HCT116 (cell line): Measurements from ENCODE around the gene UBE2E3.

Experiments used
- EZH2 ChIP-seq: fragments of 200-600 bp; sonication (generic); IDR thresholded peaks from 2 replicates; pipeline ENCODE4 v1.6.1; 2017; ENCODE audit warnings: antibody characterized with exemption, mixed run types
- JUND ChIP-seq: IDR thresholded peaks from 2 replicates; pipeline ENCODE4 v1.6.1; 2012
- POLR2AphosphoS5 ChIP-seq: IDR thresholded peaks from 2 replicates; pipeline ENCODE4 v1.6.1; 2011; ENCODE audit warnings: mild to moderate bottlenecking, low read depth, low read length, moderate library complexity
- SIN3A ChIP-seq: IDR thresholded peaks from 2 replicates; pipeline ENCODE4 v1.6.1; 2012; ENCODE audit warnings: low read depth
- SP1 ChIP-seq: IDR thresholded peaks from 2 replicates; pipeline ENCODE4 v1.6.1; 2012; ENCODE audit warnings: low read depth
- TF ChIP-seq, protein P1 (sequence below), 3 experiments: fragments of 200-600 bp in 1 of 3; sonication (generic) in 1 of 3; IDR thresholded peaks in 2 of 3; conservative IDR thresholded peaks in 1 of 3; 2 replicates each; pipeline ENCODE4 v1.5.1; 2012 to 2017; ENCODE audit warnings: low read depth in 2 of 3, low read length in 2 of 3, antibody characterized with exemption in 1 of 3, borderline replicate concordance in 1 of 3, control low read depth in 1 of 3, mild to moderate bottlenecking in 1 of 3, mixed read lengths in 1 of 3, mixed run types in 1 of 3, moderate library complexity in 1 of 3; ENCODE audit not compliant: insufficient read depth in 1 of 3
- TF ChIP-seq, protein P2 (sequence below): IDR thresholded peaks from 2 replicates; pipeline ENCODE4 v1.6.1; 2012; ENCODE audit warnings: low read depth
- TF ChIP-seq, protein P3 (sequence below): IDR thresholded peaks from 2 replicates; pipeline ENCODE4 v1.6.1; 2012

DNA sequence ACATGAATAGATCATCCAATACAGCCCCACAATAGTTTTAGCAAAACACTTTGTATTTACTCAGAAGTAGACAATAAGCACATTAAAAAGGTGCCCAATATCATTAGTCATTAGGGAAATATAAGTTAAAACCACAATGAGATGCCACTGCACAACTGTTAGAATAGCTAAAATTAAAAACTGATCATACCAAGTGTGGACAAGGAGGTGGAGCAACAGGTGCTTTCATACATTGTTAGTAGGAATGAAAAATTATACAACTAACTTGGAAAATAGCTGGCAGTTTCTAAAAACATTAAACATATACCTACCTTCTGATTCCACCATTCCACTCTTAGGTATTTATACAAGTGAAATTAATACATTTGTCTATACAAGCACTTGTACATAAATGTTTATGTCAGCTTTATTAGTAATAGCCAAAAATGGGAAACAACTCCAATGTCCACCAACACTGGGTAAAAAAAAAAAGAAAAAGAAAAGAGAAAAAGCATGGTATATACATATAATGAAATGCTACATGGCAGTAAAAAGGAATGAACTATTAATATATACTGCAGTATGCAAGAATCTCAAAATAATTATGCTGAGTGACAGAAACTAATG is 27.6 kb upstream of the UBE2E3 start:
- TF ChIP-seq, protein P1, sequence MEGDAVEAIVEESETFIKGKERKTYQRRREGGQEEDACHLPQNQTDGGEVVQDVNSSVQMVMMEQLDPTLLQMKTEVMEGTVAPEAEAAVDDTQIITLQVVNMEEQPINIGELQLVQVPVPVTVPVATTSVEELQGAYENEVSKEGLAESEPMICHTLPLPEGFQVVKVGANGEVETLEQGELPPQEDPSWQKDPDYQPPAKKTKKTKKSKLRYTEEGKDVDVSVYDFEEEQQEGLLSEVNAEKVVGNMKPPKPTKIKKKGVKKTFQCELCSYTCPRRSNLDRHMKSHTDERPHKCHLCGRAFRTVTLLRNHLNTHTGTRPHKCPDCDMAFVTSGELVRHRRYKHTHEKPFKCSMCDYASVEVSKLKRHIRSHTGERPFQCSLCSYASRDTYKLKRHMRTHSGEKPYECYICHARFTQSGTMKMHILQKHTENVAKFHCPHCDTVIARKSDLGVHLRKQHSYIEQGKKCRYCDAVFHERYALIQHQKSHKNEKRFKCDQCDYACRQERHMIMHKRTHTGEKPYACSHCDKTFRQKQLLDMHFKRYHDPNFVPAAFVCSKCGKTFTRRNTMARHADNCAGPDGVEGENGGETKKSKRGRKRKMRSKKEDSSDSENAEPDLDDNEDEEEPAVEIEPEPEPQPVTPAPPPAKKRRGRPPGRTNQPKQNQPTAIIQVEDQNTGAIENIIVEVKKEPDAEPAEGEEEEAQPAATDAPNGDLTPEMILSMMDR (IDR thresholded peaks at IDR 0.05 in 2 of 3, conservative IDR thresholded peaks at IDR 0.05 in 1 of 3; ENCODE audit: borderline replicate concordance in 1 of 3, insufficient read depth in 1 of 3, low read depth in 2 of 3, low read length in 2 of 3), result no peak
- TF ChIP-seq POLR2AphosphoS5 (no peak), EZH2 (no peak), SIN3A (no peak), SP1 (no peak), JUND (no peak)
- TF ChIP-seq, protein P2, sequence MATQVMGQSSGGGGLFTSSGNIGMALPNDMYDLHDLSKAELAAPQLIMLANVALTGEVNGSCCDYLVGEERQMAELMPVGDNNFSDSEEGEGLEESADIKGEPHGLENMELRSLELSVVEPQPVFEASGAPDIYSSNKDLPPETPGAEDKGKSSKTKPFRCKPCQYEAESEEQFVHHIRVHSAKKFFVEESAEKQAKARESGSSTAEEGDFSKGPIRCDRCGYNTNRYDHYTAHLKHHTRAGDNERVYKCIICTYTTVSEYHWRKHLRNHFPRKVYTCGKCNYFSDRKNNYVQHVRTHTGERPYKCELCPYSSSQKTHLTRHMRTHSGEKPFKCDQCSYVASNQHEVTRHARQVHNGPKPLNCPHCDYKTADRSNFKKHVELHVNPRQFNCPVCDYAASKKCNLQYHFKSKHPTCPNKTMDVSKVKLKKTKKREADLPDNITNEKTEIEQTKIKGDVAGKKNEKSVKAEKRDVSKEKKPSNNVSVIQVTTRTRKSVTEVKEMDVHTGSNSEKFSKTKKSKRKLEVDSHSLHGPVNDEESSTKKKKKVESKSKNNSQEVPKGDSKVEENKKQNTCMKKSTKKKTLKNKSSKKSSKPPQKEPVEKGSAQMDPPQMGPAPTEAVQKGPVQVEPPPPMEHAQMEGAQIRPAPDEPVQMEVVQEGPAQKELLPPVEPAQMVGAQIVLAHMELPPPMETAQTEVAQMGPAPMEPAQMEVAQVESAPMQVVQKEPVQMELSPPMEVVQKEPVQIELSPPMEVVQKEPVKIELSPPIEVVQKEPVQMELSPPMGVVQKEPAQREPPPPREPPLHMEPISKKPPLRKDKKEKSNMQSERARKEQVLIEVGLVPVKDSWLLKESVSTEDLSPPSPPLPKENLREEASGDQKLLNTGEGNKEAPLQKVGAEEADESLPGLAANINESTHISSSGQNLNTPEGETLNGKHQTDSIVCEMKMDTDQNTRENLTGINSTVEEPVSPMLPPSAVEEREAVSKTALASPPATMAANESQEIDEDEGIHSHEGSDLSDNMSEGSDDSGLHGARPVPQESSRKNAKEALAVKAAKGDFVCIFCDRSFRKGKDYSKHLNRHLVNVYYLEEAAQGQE, result no peak
- TF ChIP-seq, protein P3, sequence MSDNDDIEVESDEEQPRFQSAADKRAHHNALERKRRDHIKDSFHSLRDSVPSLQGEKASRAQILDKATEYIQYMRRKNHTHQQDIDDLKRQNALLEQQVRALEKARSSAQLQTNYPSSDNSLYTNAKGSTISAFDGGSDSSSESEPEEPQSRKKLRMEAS, result no peak
